Measurements from ENCODE around the gene OPN1SW. TPM values are rescaled to one million over a fixed set of nuclear protein-coding genes. Genes with fewer than 3 reads are reported as not detected.
A peak's percentile ranks its signal among the peaks of the same experiment; 100 is the strongest.

OPN1SW gene
- total and polyA plus RNA-seq, 9 of the 15 experiments (the other 6 are each of a cell fraction or from before 2014, with no cell fraction given): 0.84 to 1.0 TPM; not detected in 7

DNA sequence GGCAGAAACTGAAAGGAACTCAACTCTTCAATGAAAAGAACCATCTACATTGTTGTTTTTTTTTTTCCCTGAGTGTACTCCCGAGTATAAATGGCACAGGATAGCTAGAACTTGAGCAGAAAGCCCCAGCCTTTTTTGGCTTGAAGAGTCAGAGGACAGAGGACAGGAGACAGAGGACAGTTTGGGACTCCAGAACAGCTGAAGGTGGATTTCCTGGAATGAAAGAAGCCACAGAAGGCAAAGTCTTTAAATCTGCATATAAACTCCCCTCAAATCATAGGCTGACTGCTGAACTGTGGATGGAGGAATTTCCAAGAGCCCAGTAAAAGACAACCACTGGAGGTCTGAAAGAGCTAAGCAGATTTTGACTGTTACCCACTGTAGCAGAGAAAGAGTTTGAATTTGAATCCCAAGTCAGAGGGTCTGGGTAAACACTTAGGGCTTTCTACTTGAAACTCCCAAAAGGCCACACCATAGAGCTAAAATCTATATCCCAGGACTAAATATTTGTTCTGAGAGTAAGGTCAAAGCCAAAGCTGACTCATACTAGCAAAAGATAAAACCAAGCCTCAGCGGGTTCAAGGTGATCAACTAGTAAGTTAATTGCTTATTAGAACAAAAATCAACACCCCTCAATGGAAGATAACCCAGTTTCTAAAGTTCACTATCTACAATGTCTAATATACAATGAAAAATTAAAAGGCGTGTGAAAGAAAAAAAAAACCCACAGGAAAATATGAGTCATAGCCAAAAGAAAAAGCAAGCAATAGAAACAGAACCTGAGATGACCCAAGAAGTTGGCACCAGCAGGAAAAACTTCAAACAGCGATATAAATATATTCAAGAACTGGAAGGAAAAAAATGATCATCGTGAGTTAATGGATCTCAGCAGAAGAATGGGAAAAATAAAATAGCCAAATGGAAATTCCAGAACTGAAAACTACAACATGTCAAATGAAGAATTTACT, 1.8 kb upstream of the OPN1SW start (continued):
- TF ChIP-seq PTRF (tag; IDR thresholded peaks at IDR 0.05): no peak
- TF ChIP-seq U2AF1 (optimal IDR thresholded peaks at IDR 0.05; ENCODE audit: low read depth, low read length): no peak
- TF ChIP-seq ETS2 (tag; IDR thresholded peaks at IDR 0.05; ENCODE audit: borderline replicate concordance, poor library complexity, severe bottlenecking): no peak
- no peak for TF ChIP-seq GATAD2A (IDR thresholded peaks at IDR 0.05)
- no peak for TF ChIP-seq FUS (optimal IDR thresholded peaks at IDR 0.05; ENCODE audit: low read depth, low read length)
- TF ChIP-seq, protein P1, sequence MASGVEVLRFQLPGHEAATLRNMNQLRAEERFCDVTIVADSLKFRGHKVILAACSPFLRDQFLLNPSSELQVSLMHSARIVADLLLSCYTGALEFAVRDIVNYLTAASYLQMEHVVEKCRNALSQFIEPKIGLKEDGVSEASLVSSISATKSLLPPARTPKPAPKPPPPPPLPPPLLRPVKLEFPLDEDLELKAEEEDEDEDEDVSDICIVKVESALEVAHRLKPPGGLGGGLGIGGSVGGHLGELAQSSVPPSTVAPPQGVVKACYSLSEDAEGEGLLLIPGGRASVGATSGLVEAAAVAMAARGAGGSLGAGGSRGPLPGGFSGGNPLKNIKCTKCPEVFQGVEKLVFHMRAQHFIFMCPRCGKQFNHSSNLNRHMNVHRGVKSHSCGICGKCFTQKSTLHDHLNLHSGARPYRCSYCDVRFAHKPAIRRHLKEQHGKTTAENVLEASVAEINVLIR (CRISPR knock-in tag; IDR thresholded peaks at IDR 0.05): no peak
- TF ChIP-seq BRCA1 (IDR thresholded peaks at IDR 0.05): no peak
- no peak for TF ChIP-seq BRCA1 (CRISPR knock-in tag; IDR thresholded peaks at IDR 0.05)
- TF ChIP-seq DACH1 (IDR thresholded peaks at IDR 0.05; ENCODE audit: partially characterized antibody): peak; percentile 32
- TF ChIP-seq ZNF507 (tag; conservative IDR thresholded peaks at IDR 0.05): no peak
- TF ChIP-seq, protein P2, sequence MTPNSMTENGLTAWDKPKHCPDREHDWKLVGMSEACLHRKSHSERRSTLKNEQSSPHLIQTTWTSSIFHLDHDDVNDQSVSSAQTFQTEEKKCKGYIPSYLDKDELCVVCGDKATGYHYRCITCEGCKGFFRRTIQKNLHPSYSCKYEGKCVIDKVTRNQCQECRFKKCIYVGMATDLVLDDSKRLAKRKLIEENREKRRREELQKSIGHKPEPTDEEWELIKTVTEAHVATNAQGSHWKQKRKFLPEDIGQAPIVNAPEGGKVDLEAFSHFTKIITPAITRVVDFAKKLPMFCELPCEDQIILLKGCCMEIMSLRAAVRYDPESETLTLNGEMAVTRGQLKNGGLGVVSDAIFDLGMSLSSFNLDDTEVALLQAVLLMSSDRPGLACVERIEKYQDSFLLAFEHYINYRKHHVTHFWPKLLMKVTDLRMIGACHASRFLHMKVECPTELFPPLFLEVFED (CRISPR knock-in tag; conservative IDR thresholded peaks at IDR 0.05): no peak
- peak; percentile 69 for TF ChIP-seq LEF1 (IDR thresholded peaks at IDR 0.05)
- no peak for TF ChIP-seq ZNF584 (CRISPR knock-in tag; IDR thresholded peaks at IDR 0.05; ENCODE audit: low read depth)
- TF ChIP-seq SAP30 (IDR thresholded peaks at IDR 0.05; ENCODE audit: borderline replicate concordance, insufficient read depth, low read depth, low read length, poor library complexity, severe bottlenecking): no peak
- no peak for TF ChIP-seq RBM22 (IDR thresholded peaks at IDR 0.05; ENCODE audit: low read depth, low read length, poor library complexity, severe bottlenecking)

Data from K562 (cell line).